Activated T-helper 1 cell treated with anti-CD3 and anti-CD28 coated beads, Interleukin-2, amount 50 U/mL, for 16 hours (primary cell): ENCODE measurements around the gene CEACAM1.
"Not testable (repeated sequence)": the region's sequence is repeated elsewhere in the genome, so short reads cannot be mapped to it uniquely, and the experiment has no call there.

Experiments used
- DNase-seq, 2 donors: peaks; one replicate each; pipeline ENCODE4 v3.0.0-alpha.2; 2020; ENCODE audit warnings: low read depth in 1 of 2, low spot score in 1 of 2

CEACAM1 gene

GRCh38 chr19:42528354-42529247 lies at the start of gene CEACAM1:
CEACAM1 (minus strand) TSS chr19:42528481; CDS start chr19:42528374, 107 bp downstream.
- peak in 1 of 2 donors; percentile 28 for DNase-seq

GRCh38 chr19:42577016-42577415 lies 48.7 kb upstream of the CEACAM1 start:
- DNase-seq: no peak

GRCh38 chr19:42576241-42576640 lies 48.0 kb upstream of the CEACAM1 start:
- no peak for DNase-seq

- DNase-seq: no peak
Measured at GRCh38 chr19:42573642-42574041, 45.4 kb upstream of the CEACAM1 start.

GRCh38 chr19:42571116-42571515 lies 42.8 kb upstream of the CEACAM1 start:
- DNase-seq: no peak

- DNase-seq: no peak
Measured at GRCh38 chr19:42569193-42569592, 40.9 kb upstream of the CEACAM1 start.

- DNase-seq: no peak
Measured at GRCh38 chr19:42568006-42568405, 39.7 kb upstream of the CEACAM1 start.

- DNase-seq: no peak
Measured at GRCh38 chr19:42567567-42567966, 39.3 kb upstream of the CEACAM1 start.

GRCh38 chr19:42563352-42564210 lies 35.3 kb upstream of the CEACAM1 start:
- DNase-seq: no peak

- no peak for DNase-seq
Measured at GRCh38 chr19:42561512-42561911, 33.2 kb upstream of the CEACAM1 start.

GRCh38 chr19:42560731-42561130 lies 32.5 kb upstream of the CEACAM1 start:
- DNase-seq: no peak

GRCh38 chr19:42558450-42559150 lies 30.3 kb upstream of the CEACAM1 start:
- no peak for DNase-seq

GRCh38 chr19:42557386-42557871 lies 29.1 kb upstream of the CEACAM1 start:
- not testable (repeated sequence) for DNase-seq

- no peak for DNase-seq
Measured at GRCh38 chr19:42555801-42556200, 27.5 kb upstream of the CEACAM1 start.

- DNase-seq: no peak
Measured at GRCh38 chr19:42555317-42555716, 27.0 kb upstream of the CEACAM1 start.

- DNase-seq: no peak
Measured at GRCh38 chr19:42554046-42554575, 25.8 kb upstream of the CEACAM1 start.

GRCh38 chr19:42553292-42554045 lies 25.2 kb upstream of the CEACAM1 start:
- DNase-seq: no peak

- no peak for DNase-seq
Measured at GRCh38 chr19:42552086-42553065, 24.1 kb upstream of the CEACAM1 start.

- DNase-seq: not testable (repeated sequence)
Measured at GRCh38 chr19:42550521-42550920, 22.2 kb upstream of the CEACAM1 start.
